D341Med (cell line): Measurements from ENCODE around the gene CCDC88C.
"Not testable (repeated sequence)": the region's sequence is repeated elsewhere in the genome, so short reads cannot be mapped to it uniquely, and the experiment has no call there.

Source experiments
- DNase-seq: peaks from one replicate; pipeline ENCODE4 v3.0.0; 2012; ENCODE audit warnings: low spot score

CCDC88C gene

DNA sequence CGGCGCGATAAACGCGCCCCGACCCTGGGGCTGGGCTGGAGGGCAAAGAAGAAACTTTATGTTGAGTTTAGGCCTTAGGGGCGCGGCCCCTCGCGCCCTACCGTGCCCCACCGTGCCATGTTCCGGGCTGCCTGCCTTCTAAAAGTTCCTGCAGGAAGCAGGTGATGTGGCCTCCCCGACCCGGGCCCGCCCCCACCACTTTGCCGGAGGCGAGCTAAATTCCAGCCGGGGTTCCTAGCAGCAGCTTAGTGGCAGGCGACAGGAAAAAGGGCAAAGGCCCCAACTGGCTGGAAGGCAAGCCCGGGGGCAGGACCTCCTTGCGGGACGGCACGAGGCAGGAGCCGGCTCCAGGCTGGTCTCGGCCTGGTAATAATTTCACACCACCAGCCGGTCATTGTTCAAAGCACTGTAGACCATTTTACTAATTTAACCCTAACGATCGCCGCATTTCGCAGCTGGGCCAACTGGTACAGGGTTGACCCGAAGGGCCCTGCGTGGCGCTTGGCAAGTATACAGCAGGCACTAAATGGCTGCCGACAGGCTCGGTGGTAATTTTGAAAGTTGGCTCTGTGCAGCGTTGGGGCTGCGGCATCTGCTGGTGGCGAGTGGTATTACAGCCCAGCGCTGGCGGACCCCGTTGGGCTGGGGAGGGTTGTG, 895 bp upstream of the CCDC88C start:
- peak; percentile 75 for DNase-seq

DNA sequence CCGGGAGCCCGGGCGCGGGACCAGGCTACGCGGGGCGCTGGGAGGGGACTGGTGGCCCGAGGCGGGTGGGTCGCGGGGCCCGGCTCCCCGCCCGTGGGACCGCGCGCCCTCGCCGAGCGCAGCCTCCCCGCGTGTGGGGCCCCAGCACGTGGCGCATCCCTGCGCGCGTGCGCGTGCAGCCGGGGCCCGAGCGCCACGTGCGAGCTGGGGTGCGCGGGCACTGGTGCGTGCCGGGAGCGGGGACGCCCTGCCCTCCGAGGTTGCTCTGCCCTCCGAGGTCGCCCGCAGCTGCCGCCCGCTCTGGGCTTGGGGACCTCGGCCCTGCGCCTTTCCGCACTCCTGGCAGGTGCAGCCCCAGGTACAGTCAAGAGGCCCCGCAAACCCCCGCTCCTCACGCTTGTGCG, 365 bp upstream of the CCDC88C start:
- peak; percentile 93 for DNase-seq

DNA sequence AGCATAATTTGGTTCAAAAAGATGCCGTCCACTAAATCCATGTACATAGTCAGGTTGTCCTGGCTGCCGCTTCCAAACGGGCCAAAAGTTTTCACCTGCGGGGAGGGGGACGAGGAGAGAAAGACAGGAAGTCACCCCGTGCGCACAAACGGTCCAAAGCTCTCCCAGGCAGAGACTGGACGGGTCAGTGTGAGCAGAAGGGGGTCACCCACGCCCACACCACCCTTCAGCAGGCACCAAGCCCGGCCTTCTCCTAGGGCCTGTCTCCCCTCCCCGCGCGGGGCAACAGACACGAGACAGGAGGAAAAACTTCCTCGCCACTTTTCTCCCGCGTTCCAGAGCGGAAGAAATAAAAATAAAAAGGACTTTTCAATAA, 888 bp downstream of the CCDC88C start:
- DNase-seq, result peak; percentile 38

DNA sequence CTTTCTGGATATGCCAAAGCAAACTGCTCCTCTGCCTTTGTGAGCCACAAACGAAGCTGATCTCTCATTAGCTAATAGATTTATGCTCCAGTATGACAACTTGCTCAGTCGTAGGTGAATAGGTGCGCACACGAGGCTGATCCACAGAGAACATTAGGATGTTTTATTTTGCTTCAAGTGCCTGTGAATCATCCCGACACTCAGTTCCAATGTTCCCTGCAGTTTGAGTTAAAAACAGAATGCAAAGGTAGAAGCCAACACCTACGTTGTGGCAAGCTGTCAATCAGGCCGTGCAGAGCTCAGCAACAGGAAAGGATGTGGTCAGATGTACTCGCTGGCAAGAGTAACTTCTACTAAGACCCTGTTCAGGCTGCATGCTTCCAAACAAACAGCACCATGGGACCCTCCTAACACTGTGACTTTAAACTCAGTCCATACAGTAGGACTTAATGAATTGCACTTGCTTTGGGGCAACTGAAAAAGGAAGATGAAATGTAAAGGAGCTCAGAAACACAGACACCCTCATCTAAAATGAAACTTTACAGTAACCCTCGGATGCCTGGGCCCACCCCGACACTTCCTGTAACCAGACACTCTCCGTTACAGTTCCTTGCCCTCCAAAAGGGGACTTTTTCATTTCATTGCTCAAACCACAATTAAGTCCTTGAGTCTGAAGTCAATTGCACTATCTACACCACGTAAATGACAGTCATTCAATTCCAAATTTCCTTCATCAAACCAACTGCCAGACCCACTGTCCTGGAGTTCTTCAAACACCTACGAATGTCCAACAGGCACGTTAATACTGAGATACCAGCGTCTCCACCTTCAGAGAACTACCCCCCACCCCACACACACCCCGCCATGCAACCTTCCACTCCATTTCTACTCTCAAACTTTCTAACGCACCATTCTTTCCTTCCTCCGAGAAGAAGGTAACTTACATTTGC, 1.6 kb downstream of the CCDC88C start:
- peak; percentile 25 for DNase-seq

DNA sequence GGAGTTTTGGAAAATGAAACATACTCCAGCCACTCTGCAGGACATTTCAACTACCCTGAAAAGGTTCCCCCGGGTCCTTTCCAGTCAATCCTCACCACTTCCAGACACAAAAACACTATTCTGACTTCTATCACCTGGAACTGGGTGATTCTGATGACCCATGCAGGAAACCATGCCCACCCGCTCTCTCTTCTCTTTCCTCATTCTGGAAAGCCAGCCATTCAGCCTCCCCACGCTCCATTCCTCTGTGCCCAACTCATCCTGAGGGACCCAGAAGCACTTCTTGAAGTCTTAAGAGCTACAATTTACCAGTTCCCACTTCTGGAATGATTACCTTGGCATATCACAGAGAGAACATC, 3.2 kb downstream of the CCDC88C start:
- DNase-seq, result no peak

DNA sequence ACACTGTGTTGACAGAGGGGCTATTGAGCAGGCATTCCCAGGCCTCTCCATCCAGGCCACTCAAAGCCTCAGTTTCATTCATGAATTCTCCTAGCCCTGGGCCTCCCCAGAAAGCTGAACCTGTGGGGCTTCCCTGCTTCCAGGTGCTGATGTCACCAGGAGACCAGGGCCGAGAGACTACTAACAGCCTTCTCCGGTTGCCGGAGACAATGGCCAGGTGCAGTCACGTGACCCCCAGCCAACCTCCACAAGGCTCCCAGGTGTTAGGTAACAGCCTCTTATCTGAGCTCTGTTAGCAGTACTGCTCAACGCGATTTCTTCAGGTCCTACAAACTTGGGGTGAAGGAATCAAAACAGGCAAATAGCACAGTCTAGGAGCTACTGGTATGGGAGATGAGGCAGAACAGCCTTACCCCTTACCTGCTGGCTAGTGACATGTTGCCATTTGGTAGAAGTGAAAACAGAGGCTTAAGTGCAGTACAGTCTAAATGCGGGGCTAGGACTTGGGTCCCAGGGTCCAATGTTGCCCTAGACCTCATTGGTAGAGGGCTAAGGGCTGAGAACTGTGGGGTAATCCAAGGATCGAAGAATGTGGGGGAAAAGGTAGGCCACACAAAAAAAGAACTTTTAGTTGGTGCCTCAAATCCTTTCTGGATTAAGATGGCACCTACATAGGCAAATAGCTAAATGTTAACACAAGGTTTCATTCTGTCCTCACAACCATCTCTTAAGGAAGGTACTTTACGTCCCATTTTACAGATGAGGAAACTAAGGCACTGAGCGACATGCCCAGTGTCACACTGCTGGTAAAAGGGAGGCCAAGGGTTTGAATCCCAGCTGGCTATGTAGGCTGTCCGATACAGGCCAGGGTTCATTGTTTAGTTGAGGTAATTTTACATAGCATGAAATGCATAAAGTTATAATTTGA, 3.8 kb downstream of the CCDC88C start:
- peak; percentile 46 for DNase-seq

DNA sequence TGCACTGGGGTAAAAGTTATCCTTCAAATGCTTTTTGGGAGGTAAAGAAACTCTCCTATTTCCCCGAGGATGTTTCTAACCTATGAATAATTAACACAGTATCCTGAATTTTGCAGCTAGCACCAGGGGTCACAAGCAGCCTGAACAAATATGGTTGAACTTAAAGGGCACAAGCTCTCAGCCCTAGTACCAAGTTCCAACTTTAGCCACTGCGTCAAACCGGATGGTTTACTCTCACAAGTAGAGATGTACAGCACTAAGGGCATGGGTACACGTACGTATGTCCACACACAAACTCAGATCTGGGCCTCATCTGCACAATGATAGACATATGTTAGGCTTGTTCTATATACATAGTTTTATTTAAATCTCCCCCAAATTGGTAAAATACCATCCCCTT, 4.7 kb downstream of the CCDC88C start:
- DNase-seq, result no peak

DNA sequence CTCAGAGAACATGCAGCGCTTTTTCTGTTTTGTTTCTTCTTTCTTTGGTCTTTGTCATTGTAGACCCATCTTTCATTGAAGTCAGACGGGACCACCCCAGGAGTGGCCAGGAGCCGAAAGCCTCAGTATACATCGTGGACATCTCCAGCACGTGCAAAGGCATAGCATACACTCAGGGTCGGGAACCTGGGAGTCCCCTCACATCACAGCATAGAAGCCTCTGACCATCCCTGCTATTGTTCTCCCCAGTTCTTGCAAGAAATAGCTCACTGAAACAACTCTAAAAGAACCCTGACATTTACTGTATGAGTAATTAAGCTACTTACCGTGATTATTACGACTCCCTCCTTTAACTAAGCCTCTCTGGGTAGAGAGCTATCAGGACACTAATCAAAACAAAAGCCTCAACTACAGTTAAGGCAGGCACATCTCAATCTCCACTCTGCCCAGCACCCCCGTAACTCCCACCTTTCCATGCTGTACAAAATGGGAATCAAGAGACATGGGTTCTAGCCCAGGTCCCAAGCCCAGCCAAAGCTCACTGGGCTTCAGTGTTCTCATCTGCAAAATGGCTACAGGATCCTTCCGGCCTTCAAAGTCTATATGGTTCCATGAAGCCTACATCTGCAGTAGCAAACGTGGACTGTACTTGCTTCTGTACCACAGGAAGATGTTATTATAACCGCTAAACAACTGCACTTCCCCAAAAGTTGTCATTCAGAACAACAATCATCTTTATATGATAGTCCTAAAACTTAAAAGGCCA, 6.7 kb downstream of the CCDC88C start:
- peak; percentile 40 for DNase-seq

DNA sequence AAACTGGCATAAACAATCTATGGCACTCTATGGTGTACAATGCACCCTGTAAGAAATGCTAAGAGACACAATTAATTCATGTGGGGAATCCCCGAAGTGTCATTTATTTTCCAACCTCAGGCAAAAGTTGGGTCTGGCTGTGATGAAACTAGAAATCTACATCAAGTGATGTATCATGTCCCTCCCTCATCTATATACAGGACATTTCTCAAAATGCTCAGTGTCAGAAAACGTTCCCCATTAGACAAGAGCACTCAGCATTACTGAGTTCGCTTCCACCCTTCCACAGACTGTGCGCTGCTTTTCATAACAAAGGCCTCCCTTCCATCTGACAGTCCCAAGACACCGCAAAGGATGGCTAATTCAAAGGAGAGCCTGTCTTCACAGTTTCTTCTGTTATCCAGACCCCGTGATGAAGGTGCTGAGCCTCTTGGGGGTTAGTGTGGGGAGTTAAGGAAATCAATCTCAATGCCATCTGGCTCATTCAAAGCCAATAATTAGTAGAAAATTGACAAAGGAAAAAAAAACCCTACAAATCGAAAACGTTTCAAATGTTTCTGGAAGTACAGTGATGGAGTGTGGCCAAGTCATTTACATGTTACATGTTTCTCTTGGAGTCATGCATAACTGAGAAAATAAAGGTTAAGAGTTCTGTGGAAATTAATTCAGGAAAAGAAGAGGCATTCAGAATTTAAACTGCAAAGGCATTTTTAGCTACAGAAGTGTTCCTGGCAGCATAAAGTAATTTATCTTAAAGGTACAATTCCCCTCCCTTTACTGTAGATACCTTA, 7.5 kb downstream of the CCDC88C start:
- peak; percentile 55 for DNase-seq

DNA sequence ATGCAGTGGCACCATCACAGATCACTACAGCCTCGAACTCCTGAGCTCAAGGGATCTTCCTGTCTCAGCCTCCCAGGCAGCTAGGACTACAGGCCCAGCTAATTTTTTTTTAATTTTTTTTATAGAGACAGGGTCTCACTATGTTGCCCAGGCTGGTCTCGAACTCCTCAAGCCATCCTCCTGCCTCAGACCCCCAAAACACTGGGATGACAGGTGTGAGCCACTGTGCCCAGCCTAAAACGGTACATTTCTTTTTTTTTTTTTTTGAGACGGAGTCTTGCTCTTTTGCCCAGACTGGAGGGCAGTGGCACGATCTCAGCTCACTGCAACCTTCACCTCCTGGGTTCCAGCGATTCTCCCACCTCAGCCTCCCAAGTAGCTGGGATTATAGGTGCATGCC, 8.4 kb downstream of the CCDC88C start:
- DNase-seq, result not testable (repeated sequence)

DNA sequence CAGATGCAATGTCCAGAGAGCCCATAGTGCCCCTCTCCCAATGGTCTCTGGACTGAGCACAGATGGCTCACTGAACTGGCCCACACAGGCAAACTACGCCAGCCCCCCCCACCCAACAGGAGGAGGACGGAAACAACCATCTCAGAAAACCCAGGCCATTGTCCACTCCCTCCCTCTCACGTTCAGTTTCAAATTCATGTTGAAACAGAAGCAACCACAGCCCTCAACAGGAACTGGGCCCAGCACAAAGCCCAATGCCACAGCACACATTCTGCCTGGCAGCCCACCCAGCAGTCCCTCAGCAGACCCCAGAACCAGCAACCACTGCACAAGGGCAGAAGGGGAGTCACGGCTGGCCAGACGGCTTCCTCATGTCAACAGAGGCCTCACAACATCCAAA, 10.6 kb downstream of the CCDC88C start:
- no peak for DNase-seq

DNA sequence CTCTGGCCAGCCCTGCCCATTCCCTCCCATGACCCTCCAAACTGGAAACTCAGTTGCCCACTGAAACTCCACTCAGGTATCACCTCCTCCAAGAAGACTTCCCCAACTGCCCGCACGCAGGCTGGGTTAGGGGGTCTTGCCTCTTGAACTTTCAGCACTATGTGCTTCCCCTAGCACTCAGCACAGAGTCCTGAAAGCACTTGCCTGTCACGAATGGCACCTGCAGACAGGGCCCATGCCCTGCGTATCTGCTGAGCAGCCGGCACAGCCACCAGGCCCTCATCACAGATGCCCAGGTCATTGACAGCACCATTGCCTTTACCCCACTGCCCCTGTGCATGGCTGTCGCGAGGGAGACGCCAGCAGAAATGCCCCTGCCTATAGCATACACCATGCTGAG, 11.2 kb downstream of the CCDC88C start:
- DNase-seq, result peak; percentile 22

DNA sequence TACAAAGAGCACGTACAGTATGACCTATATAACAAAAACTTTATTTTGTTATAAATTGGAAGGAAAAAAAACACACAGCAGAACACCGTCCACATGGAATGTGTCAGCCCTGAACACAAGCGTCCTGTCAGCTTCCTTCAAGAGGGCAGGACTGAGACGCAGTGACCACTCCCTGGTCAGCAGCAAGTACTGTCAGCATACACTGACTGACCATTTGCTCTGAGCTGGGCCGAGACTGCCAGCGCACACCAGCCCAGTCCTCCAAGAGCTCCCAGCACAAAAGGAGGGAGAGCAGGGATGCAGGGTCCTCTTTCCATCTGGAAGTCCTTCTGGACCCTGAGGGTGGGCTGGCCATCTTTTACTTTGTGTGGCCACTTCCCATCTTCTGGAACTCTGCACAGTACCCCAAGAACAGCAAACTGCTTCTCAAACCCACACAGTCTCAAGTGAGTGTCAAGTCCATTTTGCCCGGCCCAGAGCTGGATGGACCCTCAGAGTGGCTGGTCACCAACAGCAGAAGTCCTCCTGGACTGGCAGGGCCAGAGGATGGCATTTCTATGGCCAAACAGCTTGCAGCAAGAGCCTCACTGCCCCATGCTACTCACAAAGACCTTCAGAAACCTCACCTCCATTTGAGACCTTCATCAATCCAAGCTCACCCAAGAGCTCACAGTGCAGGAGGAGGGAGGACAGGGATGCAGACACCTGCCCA, 11.7 kb downstream of the CCDC88C start:
- DNase-seq, result no peak

DNA sequence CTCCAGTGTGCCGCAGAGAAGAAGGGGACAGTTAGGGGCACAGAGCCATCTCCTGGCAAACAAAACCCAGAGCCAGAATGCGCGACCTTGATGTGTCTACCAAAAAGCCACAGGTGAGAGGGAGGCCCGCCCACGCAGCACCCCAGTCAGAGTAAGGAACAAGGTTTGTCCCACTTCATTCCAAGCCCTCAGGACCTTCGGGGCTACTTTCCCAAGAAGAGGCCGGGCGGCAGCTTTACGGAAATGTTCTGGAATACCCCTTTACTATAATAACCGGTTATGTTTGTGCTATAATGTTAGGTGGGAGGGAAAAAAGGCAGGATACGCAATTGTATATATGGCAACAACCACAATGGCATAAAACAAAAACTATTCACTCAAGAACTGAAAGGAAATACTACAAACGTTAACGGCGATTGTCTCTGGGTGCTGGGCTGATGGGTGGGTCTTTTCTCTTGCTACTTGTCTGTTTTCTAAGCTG, 12.3 kb downstream of the CCDC88C start:
- DNase-seq, result no peak

DNA sequence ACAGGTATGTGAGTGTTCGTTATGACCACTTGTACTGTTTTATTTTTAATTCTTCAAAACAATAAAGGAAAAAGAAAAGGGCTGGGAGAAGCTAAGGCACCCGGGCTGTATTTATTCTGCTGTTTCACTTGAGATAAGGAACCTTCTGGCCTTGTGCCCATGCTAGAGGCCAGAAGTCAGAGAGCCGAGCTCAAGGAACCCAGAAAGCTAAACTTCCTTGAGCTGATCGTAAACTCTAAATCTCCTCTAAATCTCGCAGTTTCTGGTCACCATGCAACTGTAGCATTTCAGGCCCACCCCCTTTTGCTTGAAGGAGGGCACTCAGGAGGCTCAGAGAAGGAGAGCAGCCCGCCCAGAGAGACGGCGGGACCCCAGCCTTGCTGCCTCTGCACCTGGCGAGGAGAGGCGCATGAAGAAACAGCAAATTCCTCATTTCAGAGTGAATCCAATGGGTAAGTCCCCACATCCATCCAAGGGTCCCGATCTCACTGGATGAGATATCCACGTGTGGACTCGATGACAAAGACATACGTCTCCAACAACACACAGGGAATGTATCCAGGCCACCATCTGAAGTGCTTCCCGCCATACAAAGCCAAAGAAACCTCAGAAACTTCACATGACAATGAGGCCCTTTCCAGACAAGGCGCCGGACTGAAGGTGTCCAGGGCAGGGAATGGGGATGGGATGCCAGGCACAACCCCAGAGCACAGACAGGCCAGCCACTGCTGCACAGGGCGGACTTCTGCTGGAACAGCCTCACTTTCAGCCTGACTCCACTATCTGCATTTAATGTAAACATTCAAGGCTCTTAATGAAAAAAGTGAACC, 14.6 kb downstream of the CCDC88C start:
- DNase-seq, result no peak

DNA sequence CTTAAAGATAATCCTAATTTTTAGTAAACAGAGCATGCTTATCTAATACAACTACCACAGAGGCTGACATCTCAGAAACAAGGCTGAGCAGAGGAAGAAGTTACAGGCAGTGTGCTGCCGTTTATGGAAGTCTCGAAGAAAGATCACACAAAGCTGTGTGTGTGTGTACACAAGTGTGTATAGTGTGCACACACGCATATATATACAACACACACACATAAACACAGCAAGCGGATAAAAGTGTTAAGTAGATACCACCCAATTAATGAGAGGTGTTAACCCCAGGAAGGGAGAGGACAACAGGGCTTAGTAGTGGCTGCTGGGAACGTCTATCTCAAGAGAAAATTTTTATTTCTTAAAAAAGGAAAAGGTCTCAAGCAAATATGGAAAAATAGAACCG, 15.3 kb downstream of the CCDC88C start:
- no peak for DNase-seq

DNA sequence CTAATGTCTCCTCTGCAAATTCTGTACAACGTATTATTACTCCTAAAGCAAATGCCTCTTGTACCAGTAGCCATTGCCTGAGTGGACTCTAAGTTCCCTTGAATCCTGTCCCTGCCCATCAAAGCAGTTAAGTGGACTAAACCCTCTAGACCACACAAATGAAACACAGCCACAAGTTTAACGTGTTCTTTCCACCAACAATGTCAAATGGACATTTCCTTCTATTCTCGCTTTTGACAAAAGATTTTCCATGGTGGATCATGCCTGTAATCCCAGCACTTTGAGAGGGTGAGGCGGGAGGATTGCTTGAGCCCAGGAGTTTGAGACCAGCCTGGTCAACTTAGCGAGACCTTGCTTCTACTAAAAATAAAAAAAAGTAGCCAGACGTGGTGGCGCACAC, 15.9 kb downstream of the CCDC88C start:
- DNase-seq, result no peak

DNA sequence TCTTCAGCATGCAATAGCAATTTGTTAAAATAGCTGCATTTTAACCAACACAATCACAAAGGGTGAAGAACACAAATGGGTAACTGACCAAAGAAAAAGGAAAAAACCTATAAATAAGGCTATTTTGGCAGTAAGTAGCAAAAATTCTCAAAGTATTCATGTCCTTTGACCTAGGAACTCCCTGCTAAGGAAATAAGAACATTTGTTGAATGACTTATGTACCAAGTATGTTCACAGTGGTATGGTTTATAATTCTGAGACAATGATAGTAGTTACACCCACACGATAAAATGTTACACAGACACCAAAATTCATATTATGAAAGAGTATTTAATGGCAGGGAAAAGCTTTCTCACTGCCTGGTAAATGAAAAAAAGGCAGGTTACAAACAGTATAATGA, 16.9 kb downstream of the CCDC88C start:
- no peak for DNase-seq
